GM12878 (cell line): Measurements from ENCODE around the gene AP3B1. TPM values are rescaled to one million over a fixed set of nuclear protein-coding genes. Genes with fewer than 3 reads are reported as not detected.

Experiments used
- ASH2L ChIP-seq: fragments of 300-600, 200-600 bp; sonication (generic); IDR thresholded peaks from 2 replicates; pipeline ENCODE4 v1.6.1; 2017; ENCODE audit warnings: low read depth, mild to moderate bottlenecking, borderline replicate concordance
- ATF3 ChIP-seq: IDR thresholded peaks from 2 replicates; pipeline ENCODE4 v1.6.1; 2011; ENCODE audit warnings: low read depth, mild to moderate bottlenecking, low read length, moderate library complexity, borderline replicate concordance; ENCODE audit errors: extremely low read depth
- BHLHE40 ChIP-seq, 2 experiments: fragments of 450-650 bp in 1 of 2; IDR thresholded peaks; 2 replicates each; pipeline ENCODE4 v1.6.1; 2011 to 2017; ENCODE audit warnings: low read depth in 2 of 2, borderline replicate concordance in 1 of 2, improper control_type of control experiment in 1 of 2, low read length in 1 of 2, mild to moderate bottlenecking in 1 of 2
- E2F8 ChIP-seq: fragments of 450-650 bp; IDR thresholded peaks from 2 replicates; pipeline ENCODE4 v1.6.1; 2018; ENCODE audit warnings: mild to moderate bottlenecking, low read depth, moderate library complexity; ENCODE audit not compliant: partially characterized antibody
- EP300 ChIP-seq, 2 experiments: fragments of 150-350 bp in 1 of 2; IDR thresholded peaks; 2 replicates each; pipeline ENCODE4 v1.6.1; 2011 to 2012; ENCODE audit warnings: low read depth in 2 of 2, low read length in 2 of 2, borderline replicate concordance in 1 of 2, improper control_type of control experiment in 1 of 2, inconsistent platforms in 1 of 2; ENCODE audit not compliant: control insufficient read depth in 1 of 2
- FOS ChIP-seq: IDR thresholded peaks from 3 replicates; pipeline ENCODE4 v1.6.1; 2011; ENCODE audit warnings: borderline replicate concordance; ENCODE audit not compliant: insufficient read length; ENCODE audit errors: extremely low read depth
- HDAC2 ChIP-seq: fragments of 200-600 bp; sonication (generic); IDR thresholded peaks from 2 replicates; pipeline ENCODE4 v1.6.1; 2017
- IRF4 ChIP-seq: IDR thresholded peaks from 2 replicates; pipeline ENCODE4 v1.6.1; 2011; ENCODE audit warnings: low read depth, low read length
- JUND ChIP-seq: IDR thresholded peaks from 2 replicates; pipeline ENCODE4 v1.6.1; 2012; ENCODE audit warnings: low read depth, mild to moderate bottlenecking, low read length, improper control_type of control experiment, moderate library complexity
- NFIC ChIP-seq: IDR thresholded peaks from 2 replicates; pipeline ENCODE4 v1.6.1; 2012; ENCODE audit warnings: low read depth, mild to moderate bottlenecking, inconsistent platforms, low read length, moderate library complexity
- PRDM15 ChIP-seq: fragments of 450-650 bp; formaldehyde crosslinking; IDR thresholded peaks from 2 replicates; pipeline ENCODE4 v1.4.0; 2020; ENCODE audit warnings: mild to moderate bottlenecking, moderate library complexity
- RCOR1 ChIP-seq: conservative IDR thresholded peaks from 2 replicates; pipeline ENCODE4 v1.6.1; 2012; ENCODE audit warnings: low read depth, low read length, improper control_type of control experiment
- RUNX3 ChIP-seq: IDR thresholded peaks from 2 replicates; pipeline ENCODE4 v1.6.1; 2012; ENCODE audit warnings: low read length, inconsistent platforms
- SUPT20H ChIP-seq: IDR thresholded peaks from 2 replicates; pipeline ENCODE4 v1.6.1; 2011; ENCODE audit warnings: low read depth, mild to moderate bottlenecking, low read length, moderate library complexity, borderline replicate concordance; ENCODE audit not compliant: control insufficient read depth
- SUZ12 ChIP-seq: fragments of 200-600 bp; sonication (generic); IDR thresholded peaks from one replicate; pipeline ENCODE4 v1.6.1; 2018; ENCODE audit warnings: antibody characterized with exemption, mild to moderate bottlenecking; ENCODE audit not compliant: unreplicated experiment
- TAF1 ChIP-seq: IDR thresholded peaks from 2 replicates; pipeline ENCODE4 v1.6.1; 2011; ENCODE audit warnings: mild to moderate bottlenecking, low read depth, low read length, borderline replicate concordance
- ZBTB40 ChIP-seq: fragments of 450-650 bp; IDR thresholded peaks from 2 replicates; pipeline ENCODE4 v1.6.1; 2016; ENCODE audit warnings: mild to moderate bottlenecking, moderate library complexity, borderline replicate concordance
- polyA plus RNA-seq, 11 experiments: library from polyadenylated mRNA; depleted of rRNA in 4 of 11; unstranded in 6 of 11; stranded (reverse) in 5 of 11; fragments of >200 nt; fragmentation: Nextera tagmentation in 4 of 11; fragmentation: Illumina TruSeq in 1 of 11; extraction: Ambion mirVana in 4 of 11; extraction: Trizol in 1 of 11; gene quantifications; 1 replicate in 1 of 11; 2 replicates in 10 of 11; pipeline versions ENCODE4 v1.2.1 to v1.2.3, GENCODE V29; 2011 to 2016; ENCODE audit warnings: inconsistent platforms in 2 of 11, missing spikeins in 2 of 11, low read depth in 1 of 11
- total RNA-seq, 4 experiments: library from RNA; depleted of rRNA in 3 of 4; stranded (reverse); fragments of >200 nt in 3 of 4; fragmentation: Illumina TruSeq in 1 of 4; extraction: Trizol in 1 of 4; gene quantifications; 2 replicates each; pipeline versions ENCODE4 v1.2.1 to v1.2.3, GENCODE V29; 2013 to 2021

The AP3B1 gene
- total and polyA plus RNA-seq, 10 of the 15 experiments (the other 5 are each of a cell fraction or from before 2014, with no cell fraction given): 30.9 to 70.8 (median 46.0) TPM

GRCh38 chr5:78294248-78295034 lies at the start of gene AP3B1 (continued):
- TF ChIP-seq RUNX3: no peak; the same call in 1 of the 2 replicates
- TF ChIP-seq HDAC2: no peak
- TF ChIP-seq BHLHE40 (IDR thresholded peaks at IDR 0.05; ENCODE audit: borderline replicate concordance in 1 of 2, low read depth in 2 of 2, low read length in 1 of 2): peak; percentile 45 to 71; a peak in 1 of 4 replicates
- no peak for TF ChIP-seq NFIC
- TF ChIP-seq PRDM15 (CRISPR knock-in tag): no peak
- TF ChIP-seq FOS: no peak
- no peak for TF ChIP-seq ATF3
- TF ChIP-seq RCOR1: no peak
- no peak for TF ChIP-seq SUPT20H
- TF ChIP-seq EP300 (IDR thresholded peaks at IDR 0.05; ENCODE audit: borderline replicate concordance in 1 of 2, control insufficient read depth in 1 of 2, low read depth in 2 of 2, low read length in 2 of 2): no peak; a peak in 1 of 4 replicates
- peak; percentile 68 for TF ChIP-seq ZBTB40
- no peak for TF ChIP-seq IRF4
- TF ChIP-seq JUND: no peak
- no peak for TF ChIP-seq SUZ12
- no peak for TF ChIP-seq E2F8
- peak; percentile 79; the same call in 1 of the 2 replicates for TF ChIP-seq TAF1
- no peak for TF ChIP-seq ASH2L
